HCT116 (cell line): ENCODE results near the gene NMRAL1. TPM values are rescaled to one million over a fixed set of nuclear protein-coding genes. Genes with fewer than 3 reads are reported as not detected.

Experiments used
- ATAC-seq: fragments of 200-7000 bp; cut with Tn5 transposase; 2 replicates; pipeline ENCODE4 v1.9.1; 2020; ENCODE audit warnings: mild to moderate bottlenecking, moderate library complexity
- BruUV-seq: library from RNA; stranded (reverse); fragments of 400-500 nt; replicated peaks from 2 replicates; lab custom pipeline; 2021; lab: Mats Ljungman, UMichigan
- CTCF ChIA-PET: fragments of 300-600 bp; sonication (Branson Sonifier 250); formaldehyde crosslinking; loops from one replicate; lab custom pipeline; 2021; ENCODE audit warnings: antibody characterized with exemption; lab: Charles Lee
- POLR2A ChIA-PET: fragments of 300-600, 350-600 bp; sonication (Branson Sonifier 250); formaldehyde crosslinking; loops from one replicate; lab custom pipeline; 2021; ENCODE audit warnings: antibody characterized with exemption; lab: Charles Lee
- RAD21 ChIA-PET, 2 experiments: fragments of 300-600 bp; sonication (Branson Sonifier 250); formaldehyde crosslinking; loops; one replicate each; lab custom pipeline; 2023; ENCODE audit warnings: low total read pairs in 2 of 2; ENCODE audit not compliant: uncharacterized antibody in 2 of 2, unreplicated experiment in 2 of 2, low non-redundant PET in 1 of 2; lab: Charles Lee
- DNase-seq: peaks from one replicate; pipeline ENCODE4 v3.0.0-alpha.2; 2010; ENCODE audit warnings: low read depth, low spot score
- H2AFZ ChIP-seq: fragments of 200-600 bp; shearing (Covaris generic), sonication (generic); 2 replicates; pipeline ENCODE4 v1.6.1; 2017; ENCODE audit warnings: low read depth, mixed run types, mixed read lengths, antibody characterized with exemption, low read length; ENCODE audit not compliant: poor library complexity, severe bottlenecking
- H3K27ac ChIP-seq: 2 replicates; pipeline ENCODE4 v1.5.1; 2012; ENCODE audit warnings: low read depth, low read length
- H3K27me3 ChIP-seq: fragments of 200-600 bp; sonication (generic); 2 replicates; pipeline ENCODE4 v1.6.1; 2016; ENCODE audit warnings: mixed run types, low read length, mixed read lengths; ENCODE audit not compliant: insufficient read depth
- H3K36me3 ChIP-seq, 2 experiments: fragments of 200-500 bp in 1 of 2; fragments of 200-600 bp in 1 of 2; sonication (Bioruptor generic) in 1 of 2; sonication (generic) in 1 of 2; 2 replicates each; pipeline versions ENCODE4 v1.5.1 to v1.6.1; 2014 to 2016; ENCODE audit warnings: low read length in 2 of 2, inconsistent platforms in 1 of 2, mixed read lengths in 1 of 2, mixed run types in 1 of 2; ENCODE audit not compliant: insufficient read depth in 2 of 2, control insufficient read depth in 1 of 2
- H3K4me1 ChIP-seq, 2 experiments: fragments of 200-600 bp in 1 of 2; sonication (generic) in 1 of 2; 2 replicates each; pipeline versions ENCODE4 v1.5.1 to v1.6.1; 2012 to 2017; ENCODE audit warnings: low read length in 2 of 2, inconsistent platforms in 1 of 2, mild to moderate bottlenecking in 1 of 2, mixed read lengths in 1 of 2, mixed run types in 1 of 2, moderate library complexity in 1 of 2; ENCODE audit not compliant: insufficient read depth in 2 of 2, control insufficient read depth in 1 of 2
- H3K4me2 ChIP-seq: fragments of 200-600 bp; sonication (generic); 2 replicates; pipeline ENCODE4 v1.6.1; 2017; ENCODE audit warnings: mixed run types, low read length, mixed read lengths
- H3K4me3 ChIP-seq, 2 experiments: fragments of 200-600 bp in 1 of 2; sonication (generic) in 1 of 2; replicated peaks in 1 of 2; 2 replicates each; pipeline ENCODE4 v1.5.1; 2011 to 2016; ENCODE audit warnings: low read length in 2 of 2, control low read depth in 1 of 2, low read depth in 1 of 2, mild to moderate bottlenecking in 1 of 2, mixed read lengths in 1 of 2, mixed run types in 1 of 2
- H3K79me2 ChIP-seq: fragments of 200-600 bp; sonication (generic); 2 replicates; pipeline ENCODE4 v1.6.1; 2017; ENCODE audit warnings: mild to moderate bottlenecking, mixed run types, low read length, moderate library complexity, mixed read lengths; ENCODE audit not compliant: insufficient read depth
- H3K9ac ChIP-seq: fragments of 200-600 bp; sonication (generic); 2 replicates; pipeline ENCODE4 v1.6.1; 2016; ENCODE audit warnings: low read length, mixed read lengths
- H3K9me2 ChIP-seq: fragments of 200-600 bp; sonication (generic), shearing (Covaris generic); 2 replicates; pipeline ENCODE4 v1.6.1; 2017; ENCODE audit warnings: mixed run types, mild to moderate bottlenecking, moderate library complexity; ENCODE audit not compliant: insufficient read depth
- H3K9me3 ChIP-seq, 2 experiments: fragments of 200-500 bp in 1 of 2; fragments of 200-600 bp in 1 of 2; sonication (Bioruptor generic) in 1 of 2; sonication (generic) in 1 of 2; 2 replicates each; pipeline ENCODE4 v1.6.1; 2014 to 2017; ENCODE audit warnings: low read length in 2 of 2, mixed read lengths in 2 of 2, inconsistent platforms in 1 of 2, low read depth in 1 of 2, mild to moderate bottlenecking in 1 of 2, mixed run types in 1 of 2, moderate library complexity in 1 of 2; ENCODE audit not compliant: control insufficient read depth in 1 of 2, insufficient read depth in 1 of 2
- H4K20me1 ChIP-seq: fragments of 200-600 bp; sonication (generic), shearing (Covaris generic); 2 replicates; pipeline ENCODE4 v1.6.1; 2017; ENCODE audit warnings: mixed run types, mild to moderate bottlenecking, moderate library complexity; ENCODE audit not compliant: insufficient read depth
- ELF1 ChIP-seq: IDR thresholded peaks from 2 replicates; pipeline ENCODE4 v1.6.1; 2012; ENCODE audit warnings: low read depth, borderline replicate concordance
- EZH2 ChIP-seq: fragments of 200-600 bp; sonication (generic); IDR thresholded peaks from 2 replicates; pipeline ENCODE4 v1.6.1; 2017; ENCODE audit warnings: antibody characterized with exemption, mixed run types
- FOSL1 ChIP-seq: IDR thresholded peaks from 2 replicates; pipeline ENCODE4 v1.6.1; 2012; ENCODE audit warnings: low read depth
- POLR2AphosphoS5 ChIP-seq: IDR thresholded peaks from 2 replicates; pipeline ENCODE4 v1.6.1; 2011; ENCODE audit warnings: mild to moderate bottlenecking, low read depth, low read length, moderate library complexity
- RAD21 ChIP-seq: IDR thresholded peaks from 2 replicates; pipeline ENCODE4 v1.6.1; 2012; ENCODE audit warnings: low read depth, mild to moderate bottlenecking
- SIN3A ChIP-seq: IDR thresholded peaks from 2 replicates; pipeline ENCODE4 v1.6.1; 2012; ENCODE audit warnings: low read depth
- SP1 ChIP-seq: IDR thresholded peaks from 2 replicates; pipeline ENCODE4 v1.6.1; 2012; ENCODE audit warnings: low read depth
- YY1 ChIP-seq: IDR thresholded peaks from 2 replicates; pipeline ENCODE4 v1.6.1; 2011; ENCODE audit warnings: low read length, low read depth, moderate library complexity, mild to moderate bottlenecking; ENCODE audit not compliant: insufficient replicate concordance; ENCODE audit errors: extremely low read depth
- intact Hi-C: fragments of 100-400 bp; cut with micrococcal nuclease; formaldehyde crosslinking; loops from 2 replicates; pipeline ENCODE4 v1.10.0; 2022
- total RNA-seq: library from RNA; stranded (reverse); gene quantifications from one replicate; pipeline ENCODE4 v1.2.1, GENCODE V29; 2021; ENCODE audit not compliant: unreplicated experiment
- TF ChIP-seq, protein P1 (sequence below): IDR thresholded peaks from 2 replicates; pipeline ENCODE4 v1.6.1; 2012
- TF ChIP-seq, protein P2 (sequence below): IDR thresholded peaks from 2 replicates; pipeline ENCODE4 v1.6.1; 2011; ENCODE audit warnings: mild to moderate bottlenecking, low read length, moderate library complexity; ENCODE audit not compliant: insufficient replicate concordance; ENCODE audit errors: extremely low read depth
- TF ChIP-seq, protein P3 (sequence below), 3 experiments: fragments of 200-600 bp in 1 of 3; sonication (generic) in 1 of 3; IDR thresholded peaks in 2 of 3; conservative IDR thresholded peaks in 1 of 3; 2 replicates each; pipeline ENCODE4 v1.5.1; 2012 to 2017; ENCODE audit warnings: low read depth in 2 of 3, low read length in 2 of 3, antibody characterized with exemption in 1 of 3, borderline replicate concordance in 1 of 3, control low read depth in 1 of 3, mild to moderate bottlenecking in 1 of 3, mixed read lengths in 1 of 3, mixed run types in 1 of 3, moderate library complexity in 1 of 3; ENCODE audit not compliant: insufficient read depth in 1 of 3

NMRAL1 gene
- total RNA-seq, 1 experiment from 2014 or later, result 76.7 TPM

DNA sequence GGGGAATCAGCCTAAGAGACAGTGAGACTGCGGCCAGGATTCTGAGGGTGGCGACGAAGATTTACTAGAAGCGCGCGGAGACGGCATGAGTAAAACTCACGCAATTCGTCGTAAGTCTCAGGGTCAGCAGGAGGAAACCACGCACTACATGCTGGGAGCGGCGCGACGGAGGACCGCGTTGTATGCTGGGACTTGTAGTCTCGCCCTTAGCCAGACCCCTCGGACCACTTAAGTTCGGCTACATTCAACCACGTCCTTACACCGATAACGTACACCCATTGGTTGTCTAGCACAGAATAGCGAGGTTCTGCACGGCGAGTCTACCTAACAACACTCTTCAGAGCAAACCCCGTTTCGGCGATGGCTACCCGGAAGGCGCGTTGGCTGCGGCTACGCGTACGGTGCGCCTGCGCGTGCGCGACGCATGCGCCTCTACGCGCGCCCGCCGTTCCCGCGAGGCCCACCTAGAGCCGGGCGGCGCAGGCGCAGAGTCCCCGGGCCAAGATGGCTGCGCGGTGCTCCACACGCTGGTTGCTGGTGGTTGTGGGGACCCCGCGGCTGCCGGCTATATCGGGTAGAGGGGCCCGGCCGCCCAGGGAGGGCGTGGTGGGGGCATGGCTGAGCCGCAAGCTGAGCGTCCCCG is 48.9 kb downstream of the NMRAL1 start, which contains the start of gene DNAJA3:
DNAJA3 (plus strand) TSS at position 491 of the 643 bp plus-strand sequence; CDS start at position 505, 14 bp downstream.
- peaks cover 52% of the 10 kb centered on the region for H3K79me2 ChIP-seq
- ChIA-PET RAD21 (no interaction called here), CTCF (no interaction called here), POLR2A (no interaction called here)
- TF ChIP-seq FOSL1 (no peak), SP1 (peak; percentile 39; the same call in 1 of the 2 replicates), YY1 (peak; percentile 97), SIN3A (peak; percentile 83), RAD21 (no peak), EZH2 (no peak), POLR2AphosphoS5 (peak; percentile 93), ELF1 (peak; percentile 96; the same call in 1 of the 2 replicates)
- TF ChIP-seq, protein P1, sequence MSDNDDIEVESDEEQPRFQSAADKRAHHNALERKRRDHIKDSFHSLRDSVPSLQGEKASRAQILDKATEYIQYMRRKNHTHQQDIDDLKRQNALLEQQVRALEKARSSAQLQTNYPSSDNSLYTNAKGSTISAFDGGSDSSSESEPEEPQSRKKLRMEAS, result peak; percentile 93
- TF ChIP-seq, protein P2, sequence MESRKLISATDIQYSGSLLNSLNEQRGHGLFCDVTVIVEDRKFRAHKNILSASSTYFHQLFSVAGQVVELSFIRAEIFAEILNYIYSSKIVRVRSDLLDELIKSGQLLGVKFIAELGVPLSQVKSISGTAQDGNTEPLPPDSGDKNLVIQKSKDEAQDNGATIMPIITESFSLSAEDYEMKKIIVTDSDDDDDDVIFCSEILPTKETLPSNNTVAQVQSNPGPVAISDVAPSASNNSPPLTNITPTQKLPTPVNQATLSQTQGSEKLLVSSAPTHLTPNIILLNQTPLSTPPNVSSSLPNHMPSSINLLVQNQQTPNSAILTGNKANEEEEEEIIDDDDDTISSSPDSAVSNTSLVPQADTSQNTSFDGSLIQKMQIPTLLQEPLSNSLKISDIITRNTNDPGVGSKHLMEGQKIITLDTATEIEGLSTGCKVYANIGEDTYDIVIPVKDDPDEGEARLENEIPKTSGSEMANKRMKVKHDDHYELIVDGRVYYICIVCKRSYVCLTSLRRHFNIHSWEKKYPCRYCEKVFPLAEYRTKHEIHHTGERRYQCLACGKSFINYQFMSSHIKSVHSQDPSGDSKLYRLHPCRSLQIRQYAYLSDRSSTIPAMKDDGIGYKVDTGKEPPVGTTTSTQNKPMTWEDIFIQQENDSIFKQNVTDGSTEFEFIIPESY, result peak; percentile 93
- TF ChIP-seq, protein P3, sequence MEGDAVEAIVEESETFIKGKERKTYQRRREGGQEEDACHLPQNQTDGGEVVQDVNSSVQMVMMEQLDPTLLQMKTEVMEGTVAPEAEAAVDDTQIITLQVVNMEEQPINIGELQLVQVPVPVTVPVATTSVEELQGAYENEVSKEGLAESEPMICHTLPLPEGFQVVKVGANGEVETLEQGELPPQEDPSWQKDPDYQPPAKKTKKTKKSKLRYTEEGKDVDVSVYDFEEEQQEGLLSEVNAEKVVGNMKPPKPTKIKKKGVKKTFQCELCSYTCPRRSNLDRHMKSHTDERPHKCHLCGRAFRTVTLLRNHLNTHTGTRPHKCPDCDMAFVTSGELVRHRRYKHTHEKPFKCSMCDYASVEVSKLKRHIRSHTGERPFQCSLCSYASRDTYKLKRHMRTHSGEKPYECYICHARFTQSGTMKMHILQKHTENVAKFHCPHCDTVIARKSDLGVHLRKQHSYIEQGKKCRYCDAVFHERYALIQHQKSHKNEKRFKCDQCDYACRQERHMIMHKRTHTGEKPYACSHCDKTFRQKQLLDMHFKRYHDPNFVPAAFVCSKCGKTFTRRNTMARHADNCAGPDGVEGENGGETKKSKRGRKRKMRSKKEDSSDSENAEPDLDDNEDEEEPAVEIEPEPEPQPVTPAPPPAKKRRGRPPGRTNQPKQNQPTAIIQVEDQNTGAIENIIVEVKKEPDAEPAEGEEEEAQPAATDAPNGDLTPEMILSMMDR (IDR thresholded peaks at IDR 0.05 in 2 of 3, conservative IDR thresholded peaks at IDR 0.05 in 1 of 3; ENCODE audit: borderline replicate concordance in 1 of 3, insufficient read depth in 1 of 3, low read depth in 2 of 3, low read length in 2 of 3), result no peak
- intact Hi-C loops, result loop anchor here (10.0 kb wide), 1 partner anchor 189 kb away; the partner anchor contains the start of gene UBALD1
- H3K9ac ChIP-seq, result peak within 1 kb of the TSS; percentile 99
- peak; percentile 92 for DNase-seq
- H3K4me2 ChIP-seq, result peak within 1 kb of the TSS; percentile 100
- peaks cover 7 to 18% of the 10 kb centered on the region in 2 experiments for H3K4me1 ChIP-seq
- no peaks in the 10 kb centered on the region for H4K20me1 ChIP-seq
- H3K36me3 ChIP-seq, result peaks cover 0 to 10% of the 10 kb centered on the region in 2 experiments; a peak in 1 of 4 replicates
- no peaks in the 10 kb centered on the region for H3K9me2 ChIP-seq
- BruUV-seq, result no TSS peak
- peak within 1 kb of the TSS; percentile 81 for H2AFZ ChIP-seq
- ATAC-seq, result peak; percentile 92
- H3K27ac ChIP-seq, result peak within 1 kb of the TSS; percentile 96
- no peaks in the 10 kb centered on the region for H3K9me3 ChIP-seq
- H3K4me3 ChIP-seq, result peak within 1 kb of the TSS; percentile 95 to 97
- H3K27me3 ChIP-seq, result no peaks in the 10 kb centered on the region
